GM23248 (cell line): ENCODE results near the gene IQGAP3. TPM values are rescaled to one million over a fixed set of nuclear protein-coding genes. Genes with fewer than 3 reads are reported as not detected.
A peak's percentile ranks its signal among the peaks of the same experiment; 100 is the strongest.

Experiments
- DNase-seq: peaks from one replicate; pipeline ENCODE4 v3.0.0-alpha.2; 2015
- H2AFZ ChIP-seq: fragments of 200-600 bp; sonication (generic); 2 replicates; pipeline ENCODE4 v1.6.1; 2016; ENCODE audit warnings: antibody characterized with exemption
- H3F3A ChIP-seq: fragments of 200-600 bp; sonication (generic); 2 replicates; pipeline ENCODE4 v1.6.1; 2016; ENCODE audit warnings: mild to moderate bottlenecking, antibody characterized with exemption, mixed run types; ENCODE audit not compliant: insufficient read depth
- H3K27ac ChIP-seq: fragments of 200-600 bp; sonication (generic); 2 replicates; pipeline ENCODE4 v1.5.1; 2016; ENCODE audit warnings: mild to moderate bottlenecking
- H3K27me3 ChIP-seq: fragments of 200-600 bp; sonication (generic); replicated peaks from 2 replicates; pipeline ENCODE4 v1.6.1; 2016; ENCODE audit warnings: mild to moderate bottlenecking; ENCODE audit not compliant: insufficient read depth
- H3K36me3 ChIP-seq: fragments of 200-600 bp; sonication (generic); 2 replicates; pipeline ENCODE4 v1.6.1; 2016; ENCODE audit warnings: low read depth, mild to moderate bottlenecking
- H3K4me1 ChIP-seq: fragments of 200-600 bp; sonication (generic); 2 replicates; pipeline ENCODE4 v1.6.1; 2016; ENCODE audit warnings: mild to moderate bottlenecking; ENCODE audit not compliant: insufficient read depth
- H3K4me2 ChIP-seq: fragments of 200-600 bp; sonication (generic); one replicate; pipeline ENCODE4 v1.6.1; 2016; ENCODE audit warnings: mild to moderate bottlenecking; ENCODE audit not compliant: unreplicated experiment
- H3K4me3 ChIP-seq: fragments of 200-600 bp; sonication (generic); 2 replicates; pipeline ENCODE4 v1.5.1; 2016; ENCODE audit warnings: mild to moderate bottlenecking
- H3K79me2 ChIP-seq: fragments of 200-600 bp; sonication (generic); 2 replicates; pipeline ENCODE4 v1.6.1; 2016; ENCODE audit warnings: mild to moderate bottlenecking; ENCODE audit not compliant: insufficient read depth
- H3K9ac ChIP-seq: fragments of 200-600 bp; sonication (generic); 2 replicates; pipeline ENCODE4 v1.6.1; 2016; ENCODE audit warnings: mild to moderate bottlenecking
- H3K9me2 ChIP-seq: fragments of 200-600 bp; sonication (generic); 2 replicates; pipeline ENCODE4 v1.6.1; 2016; ENCODE audit warnings: mixed run types, mild to moderate bottlenecking, moderate library complexity; ENCODE audit not compliant: insufficient read depth
- H3K9me3 ChIP-seq: fragments of 200-600 bp; sonication (generic); one replicate; pipeline ENCODE4 v1.6.1; 2017; ENCODE audit warnings: low read depth
- H4K20me1 ChIP-seq: fragments of 200-600 bp; sonication (generic); 2 replicates; pipeline ENCODE4 v1.6.0; 2016; ENCODE audit not compliant: insufficient read depth
- EZH2 ChIP-seq: fragments of 200-600 bp; sonication (generic); IDR thresholded peaks from 2 replicates; pipeline ENCODE4 v1.6.1; 2018; ENCODE audit warnings: antibody characterized with exemption, mild to moderate bottlenecking; ENCODE audit not compliant: insufficient read depth, poor library complexity, severe bottlenecking
- EZH2phosphoT487 ChIP-seq: fragments of 200-600 bp; sonication (generic); IDR thresholded peaks from 2 replicates; pipeline ENCODE4 v1.6.1; 2018; ENCODE audit warnings: antibody characterized with exemption, moderate library complexity, mild to moderate bottlenecking, low read depth; ENCODE audit not compliant: insufficient read depth
- WGBS, 2 experiments: methylation state at CpG; one replicate each; pipeline ENCODE4 v1.1.6; 2015 to 2017; ENCODE audit warnings: low lambda C conversion rate in 2 of 2, low coverage in 1 of 2; ENCODE audit errors: missing lambda C conversion rate in 2 of 2; 5-methylcytosine and 5-hydroxymethylcytosine counted together
- in situ Hi-C: fragments of 300-500 bp; cut with MboI; formaldehyde crosslinking; loops from 2 replicates; pipeline ENCODE4 v1.15.0; 2020
- polyA plus RNA-seq: library from polyadenylated mRNA; unstranded; fragments of >200 nt; fragmentation: Nextera tagmentation; extraction: Ambion mirVana; gene quantifications from 2 replicates; pipeline ENCODE4 v1.2.1, GENCODE V29; 2016
- total RNA-seq: library from RNA; depleted of rRNA; stranded (reverse); fragments of >200 nt; shearing (Covaris generic); gene quantifications from 2 replicates; pipeline ENCODE4 v1.2.3, GENCODE V29; 2014

The IQGAP3 gene
- total and polyA plus RNA-seq, 2 experiments from 2014 or later, result 5.6 to 14.7 TPM

DNA sequence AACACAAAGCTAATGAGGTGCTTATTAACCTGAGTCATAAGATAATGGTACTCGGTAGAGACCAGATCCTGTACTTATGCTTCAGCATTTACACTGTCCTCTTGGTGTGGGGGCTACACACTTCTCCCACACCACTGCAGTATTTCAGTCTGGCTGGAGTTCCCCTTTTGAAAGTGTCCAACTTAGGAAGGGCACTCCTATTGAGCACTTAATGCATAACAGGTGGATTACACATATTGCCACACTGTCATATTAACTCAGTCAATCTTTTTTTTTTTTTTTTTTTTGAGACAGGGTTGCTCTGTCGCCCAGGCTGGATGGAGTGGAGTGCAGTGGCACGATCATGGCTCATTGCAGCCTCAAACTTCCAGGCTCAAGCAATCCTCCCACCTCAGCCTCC lies 27.4 kb upstream of the IQGAP3 start:
- 0 out of 2 replicates have a peak overlapping the region, but pooled peaks have one; percentile 86 for H3K9ac ChIP-seq
- H4K20me1 ChIP-seq, result no peaks in the 10 kb centered on the region
- H3K4me1 ChIP-seq, result peaks cover 17% of the 10 kb centered on the region
- H3K9me3 ChIP-seq, result no peaks in the 10 kb centered on the region
- TF ChIP-seq EZH2, result no peak
- TF ChIP-seq EZH2phosphoT487, result no peak
- in situ Hi-C loops, result loop anchor here (10.0 kb wide), 1 partner anchor 215 kb away; no protein-coding TSS in a partner anchor
- H3K9me2 ChIP-seq, result no peaks in the 10 kb centered on the region
- 68 to 78% methylated on average over 3 of the region's 3 CpGs for WGBS, 2 experiments
- peak overlapping the region; percentile 94 for H3K4me2 ChIP-seq
- H3K4me3 ChIP-seq, result no peak overlapping the region
- H2AFZ ChIP-seq, result no peak overlapping the region
- no peaks in the 10 kb centered on the region for H3K27me3 ChIP-seq
- no peaks in the 10 kb centered on the region; the same call in 1 of the 2 replicates for H3K36me3 ChIP-seq
- peak; percentile 45 for DNase-seq
- peaks cover 4% of the 10 kb centered on the region; the same call in 1 of the 2 replicates for H3F3A ChIP-seq
- H3K27ac ChIP-seq, result no peak overlapping the region
- H3K79me2 ChIP-seq, result peaks cover 30% of the 10 kb centered on the region

DNA sequence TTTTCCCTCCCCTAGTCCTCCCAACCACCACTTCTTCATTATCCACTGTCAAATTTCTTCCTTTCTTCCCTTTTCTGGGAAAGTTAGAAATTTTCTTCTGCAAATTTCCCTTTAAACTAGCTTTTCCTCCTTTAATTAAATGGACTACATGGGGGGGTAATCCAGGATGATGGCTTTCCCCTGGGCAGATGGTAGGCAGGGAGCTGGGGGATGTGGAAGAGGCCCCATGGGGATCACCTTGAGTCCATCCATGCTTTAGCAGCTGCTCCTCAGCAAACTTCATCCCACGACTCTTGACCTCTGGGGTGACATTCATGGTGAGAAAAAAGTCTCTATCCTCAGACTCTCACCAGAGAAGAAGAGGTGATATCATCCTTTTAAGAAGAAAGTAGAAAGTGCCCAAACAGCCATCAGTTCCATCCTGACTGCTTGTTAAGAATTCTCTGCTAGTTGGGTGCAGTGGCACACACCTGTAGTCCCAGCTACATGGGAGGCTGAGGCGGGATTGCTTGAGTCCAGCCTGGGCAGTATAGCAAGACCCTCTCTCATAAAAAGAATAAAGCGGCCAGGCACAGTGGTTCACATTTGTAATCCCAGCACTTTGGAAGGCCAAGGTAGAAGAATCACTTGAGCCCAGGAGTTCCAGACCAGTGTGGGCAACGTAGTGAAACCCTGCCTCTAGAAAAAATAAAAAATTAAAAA lies 26.5 kb upstream of the IQGAP3 start:
- H2AFZ ChIP-seq, result no peak overlapping the region
- 94 to 98% methylated on average over 3 to 4 of the region's 4 CpGs for WGBS, 2 experiments
- no peak for DNase-seq
- H3K9me3 ChIP-seq, result no peaks in the 10 kb centered on the region
- in situ Hi-C loops, result no loop called here
- peaks cover 30% of the 10 kb centered on the region for H3K79me2 ChIP-seq
- peaks cover 11% of the 10 kb centered on the region; the same call in 1 of the 2 replicates for H3F3A ChIP-seq
- no peak overlapping the region for H3K27ac ChIP-seq
- no peak overlapping the region for H3K4me3 ChIP-seq
- H3K4me2 ChIP-seq, result no peak overlapping the region
- no peaks in the 10 kb centered on the region for H3K27me3 ChIP-seq
- no peaks in the 10 kb centered on the region for H4K20me1 ChIP-seq
- H3K9ac ChIP-seq, result no peak overlapping the region
- no peak for TF ChIP-seq EZH2phosphoT487
- no peak for TF ChIP-seq EZH2
- H3K36me3 ChIP-seq, result no peaks in the 10 kb centered on the region; the same call in 1 of the 2 replicates
- no peaks in the 10 kb centered on the region for H3K9me2 ChIP-seq
- peaks cover 17% of the 10 kb centered on the region for H3K4me1 ChIP-seq

DNA sequence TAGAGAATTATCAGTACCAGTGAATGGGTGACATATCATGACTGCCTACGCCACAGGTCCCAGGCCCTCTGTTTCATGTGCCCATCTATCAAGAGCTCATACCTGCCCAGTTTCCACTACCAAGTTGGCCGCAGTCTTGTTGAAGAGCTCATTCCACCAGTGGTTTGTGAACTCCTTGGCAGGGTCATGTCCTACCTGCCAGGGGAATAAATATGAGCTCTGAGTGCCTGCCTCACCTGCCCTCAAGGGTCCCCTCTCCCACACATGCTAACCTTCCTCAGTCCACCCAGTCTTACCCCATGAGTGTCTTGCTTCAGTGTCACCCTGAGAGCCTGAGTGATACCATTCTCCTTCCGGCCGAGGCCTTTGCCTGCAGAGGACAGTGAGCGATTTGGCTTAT lies 25.8 kb upstream of the IQGAP3 start:
- H3K36me3 ChIP-seq, result no peaks in the 10 kb centered on the region; the same call in 1 of the 2 replicates
- no peak for DNase-seq

DNA sequence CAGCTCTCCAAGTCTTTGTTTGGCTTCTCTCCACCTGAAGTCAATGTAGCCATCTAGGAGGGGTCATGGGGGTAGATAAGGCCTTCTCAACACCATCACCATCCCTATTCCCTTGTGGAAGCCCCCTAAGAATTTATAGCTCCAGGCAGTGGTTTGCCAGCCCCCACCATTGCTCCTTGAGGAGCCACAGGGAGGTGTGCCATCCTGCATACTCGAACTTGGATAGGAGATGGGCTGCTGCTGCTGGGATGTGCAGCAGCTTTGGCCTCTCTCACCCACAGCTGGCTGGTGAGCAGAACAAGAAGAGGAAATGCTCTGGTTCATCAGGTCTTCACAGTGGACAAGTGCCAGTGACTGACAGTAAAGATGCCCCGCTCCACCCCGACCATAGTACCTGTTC lies 24.1 kb upstream of the IQGAP3 start:
- Histone ChIP-seq H3K27ac (no peak overlapping the region), H3K4me2 (no peak overlapping the region), H3K27me3 (no peaks in the 10 kb centered on the region), H2AFZ (no peak overlapping the region), H4K20me1 (no peaks in the 10 kb centered on the region), H3F3A (peaks cover 19% of the 10 kb centered on the region; the same call in 1 of the 2 replicates), H3K9me3 (no peaks in the 10 kb centered on the region), H3K4me3 (no peak overlapping the region), H3K36me3 (no peaks in the 10 kb centered on the region; the same call in 1 of the 2 replicates), H3K79me2 (peaks cover 36% of the 10 kb centered on the region), H3K9me2 (no peaks in the 10 kb centered on the region), H3K9ac (no peak overlapping the region), H3K4me1 (peaks cover 8% of the 10 kb centered on the region; the same call in 1 of the 2 replicates)
- TF ChIP-seq EZH2phosphoT487, result no peak
- no peak for TF ChIP-seq EZH2
- in situ Hi-C loops, result no loop called here
- WGBS, 2 experiments, result 98 to 100% methylated on average over 3 of the region's 3 CpGs
- DNase-seq, result no peak

More for the DNA sequence above, 25.8 kb upstream of the IQGAP3 start:
- no peak overlapping the region for H3K27ac ChIP-seq
- no peak overlapping the region for H3K4me2 ChIP-seq
- no peaks in the 10 kb centered on the region for H4K20me1 ChIP-seq
- in situ Hi-C loops, result no loop called here
- no peak overlapping the region for H3K9ac ChIP-seq
- H3K9me2 ChIP-seq, result no peaks in the 10 kb centered on the region
- peaks cover 12% of the 10 kb centered on the region; the same call in 1 of the 2 replicates for H3F3A ChIP-seq
- no peak for TF ChIP-seq EZH2phosphoT487
- WGBS, 2 experiments, result 76 to 94% methylated on average over 3 to 5 of the region's 5 CpGs
- H2AFZ ChIP-seq, result no peak overlapping the region
- H3K27me3 ChIP-seq, result no peaks in the 10 kb centered on the region
- no peaks in the 10 kb centered on the region for H3K9me3 ChIP-seq
- peaks cover 30% of the 10 kb centered on the region for H3K79me2 ChIP-seq
- no peak overlapping the region for H3K4me3 ChIP-seq
- H3K4me1 ChIP-seq, result peaks cover 17% of the 10 kb centered on the region
